Stimulated activated CD4-positive, alpha-beta T cell treated with anti-CD3 and anti-CD28 coated beads, Interleukin-4, amount 100 ng/mL, for 4 hours (primary cell): ENCODE measurements around the gene BARX2.

Experiments
- DNase-seq, 2 experiments: peaks; one replicate each; pipeline ENCODE4 v3.0.0-alpha.2; 2020

The BARX2 gene

GRCh38 chr11:129404731-129405130 lies 29.1 kb downstream of the BARX2 start:
- no peak for DNase-seq

- no peak for DNase-seq
These were observed 33.3 kb downstream of the BARX2 start for GRCh38 chr11:129408865-129409444.

GRCh38 chr11:129410395-129410960 lies 34.8 kb downstream of the BARX2 start:
- DNase-seq, result no peak

GRCh38 chr11:129412494-129412893 lies 36.8 kb downstream of the BARX2 start:
- DNase-seq, result no peak

GRCh38 chr11:129414144-129414872 lies 38.7 kb downstream of the BARX2 start:
- no peak for DNase-seq

GRCh38 chr11:129416080-129416820 lies 40.6 kb downstream of the BARX2 start:
- DNase-seq, result no peak

GRCh38 chr11:129417458-129417857 lies 41.8 kb downstream of the BARX2 start:
- no peak for DNase-seq

- no peak for DNase-seq
These were observed 42.4 kb downstream of the BARX2 start for GRCh38 chr11:129418039-129418438.

GRCh38 chr11:129419386-129419785 lies 43.7 kb downstream of the BARX2 start:
- DNase-seq, result no peak

- DNase-seq, result no peak
These were observed 47.8 kb downstream of the BARX2 start for GRCh38 chr11:129423426-129423825.

GRCh38 chr11:129425214-129425613 lies 49.6 kb downstream of the BARX2 start:
- DNase-seq, result no peak

- no peak for DNase-seq
These were observed 50.4 kb downstream of the BARX2 start for GRCh38 chr11:129426038-129426437.

GRCh38 chr11:129426776-129427175 lies 51.1 kb downstream of the BARX2 start:
- no peak for DNase-seq

- no peak for DNase-seq
These were observed 51.7 kb downstream of the BARX2 start for GRCh38 chr11:129427376-129427775.

GRCh38 chr11:129427816-129428406 lies 52.3 kb downstream of the BARX2 start:
- no peak for DNase-seq

GRCh38 chr11:129428557-129428956 lies 52.9 kb downstream of the BARX2 start:
- no peak for DNase-seq

GRCh38 chr11:129434641-129435498 lies 59.2 kb downstream of the BARX2 start:
- DNase-seq, result no peak

- no peak for DNase-seq
These were observed 60.0 kb downstream of the BARX2 start for GRCh38 chr11:129435499-129436245.

- DNase-seq, result no peak
These were observed 60.9 kb downstream of the BARX2 start for GRCh38 chr11:129436573-129436972.

- no peak for DNase-seq
These were observed 64.5 kb downstream of the BARX2 start for GRCh38 chr11:129440028-129440713.

GRCh38 chr11:129442171-129442570 lies 66.5 kb downstream of the BARX2 start:
- no peak for DNase-seq
